Caco-2 (cell line): ENCODE data around the gene RALGPS2. TPM values are rescaled to one million over a fixed set of nuclear protein-coding genes. Genes with fewer than 3 reads are reported as not detected.

Experiments used
- BruUV-seq: library from RNA; stranded (reverse); fragments of 400-500 nt; replicated peaks from 2 replicates; lab custom pipeline; 2021; lab: Mats Ljungman, UMichigan
- CTCF ChIA-PET: fragments of 300-600 bp; sonication (Branson Sonifier 250); formaldehyde crosslinking; loops from one replicate; lab custom pipeline; 2022; ENCODE audit warnings: antibody characterized with exemption; lab: Charles Lee
- POLR2A ChIA-PET: fragments of 300-600 bp; sonication (Branson Sonifier 250); formaldehyde crosslinking; loops from one replicate; lab custom pipeline; 2022; ENCODE audit warnings: antibody characterized with exemption; lab: Charles Lee
- DNase-seq, 2 experiments: peaks; one replicate each; pipeline versions ENCODE4 v3.0.0 to v3.0.0-alpha.2; 2020 to 2022
- H3K27me3 ChIP-seq: replicated peaks from 2 replicates; pipeline ENCODE4 v1.6.0; 2011; ENCODE audit warnings: low read length; ENCODE audit not compliant: control insufficient read depth, insufficient read depth
- H3K36me3 ChIP-seq: 2 replicates; pipeline ENCODE4 v1.5.1; 2011; ENCODE audit warnings: low read length; ENCODE audit not compliant: control insufficient read depth, insufficient read depth
- H3K4me1 ChIP-seq: fragments of 250-450 bp; sonication (Bioruptor Pico); 2 replicates; pipeline ENCODE4 v1.5.1; 2020; ENCODE audit warnings: mild to moderate bottlenecking
- H3K4me3 ChIP-seq: 2 replicates; pipeline ENCODE4 v1.5.1; 2011; ENCODE audit warnings: low read depth, mild to moderate bottlenecking, control low read depth, low read length
- H3K9me3 ChIP-seq: fragments of 250-450 bp; sonication (Bioruptor Pico); 2 replicates; pipeline ENCODE4 v1.5.1; 2020; ENCODE audit warnings: mild to moderate bottlenecking, moderate library complexity
- H3K27ac Mint-ChIP-seq: one replicate; pipeline ENCODE4 v1.8.0; 2022; ENCODE audit warnings: mixed read lengths; ENCODE audit not compliant: unreplicated experiment
- H3K27me3 Mint-ChIP-seq: one replicate; pipeline ENCODE4 v1.8.0; 2022; ENCODE audit warnings: mixed read lengths; ENCODE audit not compliant: insufficient read depth, unreplicated experiment
- H3K36me3 Mint-ChIP-seq: one replicate; pipeline ENCODE4 v1.8.0; 2022; ENCODE audit warnings: mild to moderate bottlenecking, mixed read lengths; ENCODE audit not compliant: insufficient read depth, unreplicated experiment
- H3K4me1 Mint-ChIP-seq: one replicate; pipeline ENCODE4 v1.8.0; 2022; ENCODE audit warnings: low read depth, mixed read lengths; ENCODE audit not compliant: unreplicated experiment
- H3K4me3 Mint-ChIP-seq: one replicate; pipeline ENCODE4 v1.8.0; 2022; ENCODE audit warnings: mild to moderate bottlenecking, moderate library complexity, mixed read lengths; ENCODE audit not compliant: unreplicated experiment
- H3K9me3 Mint-ChIP-seq: one replicate; pipeline ENCODE4 v1.8.0; 2022; ENCODE audit warnings: mixed read lengths; ENCODE audit not compliant: unreplicated experiment
- intact Hi-C: fragments of 100-400 bp; cut with micrococcal nuclease; formaldehyde crosslinking; loops from one replicate; pipeline ENCODE4 v1.10.0; 2022; ENCODE audit not compliant: unreplicated experiment
- total RNA-seq: library from RNA; stranded (reverse); gene quantifications from 2 replicates; pipeline ENCODE4 v1.2.3, GENCODE V29; 2022
- TF ChIP-seq, protein P1 (sequence below), 2 experiments: fragments of 200-600 bp in 1 of 2; IDR thresholded peaks; 1 replicate in 1 of 2; 2 replicates in 1 of 2; pipeline versions ENCODE4 v1.5.1 to v1.8.0; 2011 to 2022; ENCODE audit warnings: antibody characterized with exemption in 1 of 2, control low read depth in 1 of 2, inconsistent platforms in 1 of 2, low read depth in 1 of 2, low read length in 1 of 2, mild to moderate bottlenecking in 1 of 2, moderate library complexity in 1 of 2; ENCODE audit not compliant: insufficient read depth in 1 of 2, severe bottlenecking in 1 of 2, unreplicated experiment in 1 of 2

Gene RALGPS2
- total RNA-seq, 1 experiment from 2014 or later: 26.1 TPM

GRCh38 chr1:178944729-178945128, 219.7 kb downstream of the RALGPS2 start:
- H3K9me3 Mint-ChIP-seq: no peaks in the 10 kb centered on the region
- intact Hi-C loops: no loop called here
- H3K27me3 ChIP-seq: no peaks in the 10 kb centered on the region
- no TSS peak for BruUV-seq
- POLR2A ChIA-PET: no interaction called here
- no peaks in the 10 kb centered on the region for H3K36me3 ChIP-seq
- TF ChIP-seq, protein P1, sequence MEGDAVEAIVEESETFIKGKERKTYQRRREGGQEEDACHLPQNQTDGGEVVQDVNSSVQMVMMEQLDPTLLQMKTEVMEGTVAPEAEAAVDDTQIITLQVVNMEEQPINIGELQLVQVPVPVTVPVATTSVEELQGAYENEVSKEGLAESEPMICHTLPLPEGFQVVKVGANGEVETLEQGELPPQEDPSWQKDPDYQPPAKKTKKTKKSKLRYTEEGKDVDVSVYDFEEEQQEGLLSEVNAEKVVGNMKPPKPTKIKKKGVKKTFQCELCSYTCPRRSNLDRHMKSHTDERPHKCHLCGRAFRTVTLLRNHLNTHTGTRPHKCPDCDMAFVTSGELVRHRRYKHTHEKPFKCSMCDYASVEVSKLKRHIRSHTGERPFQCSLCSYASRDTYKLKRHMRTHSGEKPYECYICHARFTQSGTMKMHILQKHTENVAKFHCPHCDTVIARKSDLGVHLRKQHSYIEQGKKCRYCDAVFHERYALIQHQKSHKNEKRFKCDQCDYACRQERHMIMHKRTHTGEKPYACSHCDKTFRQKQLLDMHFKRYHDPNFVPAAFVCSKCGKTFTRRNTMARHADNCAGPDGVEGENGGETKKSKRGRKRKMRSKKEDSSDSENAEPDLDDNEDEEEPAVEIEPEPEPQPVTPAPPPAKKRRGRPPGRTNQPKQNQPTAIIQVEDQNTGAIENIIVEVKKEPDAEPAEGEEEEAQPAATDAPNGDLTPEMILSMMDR (IDR thresholded peaks at IDR 0.05; ENCODE audit: insufficient read depth in 1 of 2, low read depth in 1 of 2, low read length in 1 of 2, severe bottlenecking in 1 of 2, unreplicated experiment in 1 of 2): no peak
- peaks cover 4% of the 10 kb centered on the region for H3K36me3 Mint-ChIP-seq
- CTCF ChIA-PET: no interaction called here
- no peak for DNase-seq
- no peak overlapping the region for H3K4me3 Mint-ChIP-seq
- no peaks in the 10 kb centered on the region for H3K4me1 ChIP-seq
- H3K27ac Mint-ChIP-seq: no peak overlapping the region
- H3K4me3 ChIP-seq: no peak overlapping the region
- H3K9me3 ChIP-seq: no peaks in the 10 kb centered on the region
- no peaks in the 10 kb centered on the region for H3K27me3 Mint-ChIP-seq
- H3K4me1 Mint-ChIP-seq: no peaks in the 10 kb centered on the region

- no peaks in the 10 kb centered on the region for H3K9me3 ChIP-seq
- BruUV-seq: no TSS peak
- no peaks in the 10 kb centered on the region for H3K27me3 ChIP-seq
- H3K4me1 ChIP-seq: no peaks in the 10 kb centered on the region
- TF ChIP-seq, protein P1 (IDR thresholded peaks at IDR 0.05; ENCODE audit: insufficient read depth in 1 of 2, low read depth in 1 of 2, low read length in 1 of 2, severe bottlenecking in 1 of 2, unreplicated experiment in 1 of 2): no peak
- no peaks in the 10 kb centered on the region for H3K36me3 ChIP-seq
- CTCF ChIA-PET: no interaction called here
- DNase-seq: no peak
- H3K4me1 Mint-ChIP-seq: no peaks in the 10 kb centered on the region
- no peak overlapping the region for H3K4me3 Mint-ChIP-seq
- POLR2A ChIA-PET: no interaction called here
- no peak overlapping the region for H3K27ac Mint-ChIP-seq
- no peak overlapping the region for H3K4me3 ChIP-seq
- H3K36me3 Mint-ChIP-seq: peaks cover 4% of the 10 kb centered on the region
- intact Hi-C loops: no loop called here
- H3K9me3 Mint-ChIP-seq: no peaks in the 10 kb centered on the region
- H3K27me3 Mint-ChIP-seq: no peaks in the 10 kb centered on the region
Measured at GRCh38 chr1:178945763-178946266, 220.8 kb downstream of the RALGPS2 start.

DNA sequence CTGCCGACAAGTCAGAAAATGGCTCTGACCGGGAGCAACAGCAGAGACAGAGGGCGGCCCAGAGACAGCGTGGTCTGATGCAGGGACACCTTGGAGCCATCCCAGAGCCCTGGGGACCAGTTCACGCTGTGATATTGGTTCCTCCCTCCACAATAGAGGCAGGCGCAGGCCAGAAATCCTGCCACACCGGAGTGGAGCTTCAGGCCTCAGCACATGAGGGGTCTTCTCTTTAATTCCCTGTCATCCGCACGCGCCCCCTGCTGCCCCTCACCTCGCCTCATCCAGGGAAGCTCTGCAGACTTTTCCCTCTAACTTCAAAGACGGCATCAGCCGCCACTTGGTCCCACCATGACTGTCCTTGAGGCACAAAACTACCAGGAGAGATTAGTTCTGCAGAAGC, 221.4 kb downstream of the RALGPS2 start:
- POLR2A ChIA-PET: no interaction called here
- DNase-seq: no peak

More for the DNA sequence above, 221.4 kb downstream of the RALGPS2 start:
- Mint-ChIP-seq H3K36me3 (peaks cover 4% of the 10 kb centered on the region), H3K4me3 (no peak overlapping the region), H3K9me3 (no peaks in the 10 kb centered on the region), H3K27ac (no peak overlapping the region), H3K27me3 (no peaks in the 10 kb centered on the region), H3K4me1 (no peaks in the 10 kb centered on the region)
- H3K4me3 ChIP-seq: no peak overlapping the region
- H3K36me3 ChIP-seq: no peaks in the 10 kb centered on the region
- H3K9me3 ChIP-seq: no peaks in the 10 kb centered on the region
- no TSS peak for BruUV-seq
- TF ChIP-seq, protein P1 (IDR thresholded peaks at IDR 0.05; ENCODE audit: insufficient read depth in 1 of 2, low read depth in 1 of 2, low read length in 1 of 2, severe bottlenecking in 1 of 2, unreplicated experiment in 1 of 2): no peak
- intact Hi-C loops: no loop called here
- H3K4me1 ChIP-seq: no peaks in the 10 kb centered on the region
- no peaks in the 10 kb centered on the region for H3K27me3 ChIP-seq
- CTCF ChIA-PET: no interaction called here
